Epithelial cell of prostate (primary cell): ENCODE data around the gene NEAT1.

Source experiments
- DNase-seq: peaks from one replicate; pipeline ENCODE4 v3.0.0-alpha.2; 2011; ENCODE audit warnings: low read depth, low spot score
- H3K27ac ChIP-seq: fragments of 450-650 bp; 2 replicates; pipeline ENCODE4 v1.5.1; 2017; ENCODE audit warnings: mild to moderate bottlenecking

Gene NEAT1

GRCh38 chr11:65492637-65493366 lies 70.2 kb downstream of the NEAT1 start:
- DNase-seq = no peak

GRCh38 chr11:65493367-65494176 lies 71.0 kb downstream of the NEAT1 start:
- DNase-seq = peak; percentile 99
- H3K27ac ChIP-seq = peak overlapping the region; percentile 100

More at GRCh38 chr11:65492637-65493366, 70.2 kb downstream of the NEAT1 start:
- peak overlapping the region; percentile 100 for H3K27ac ChIP-seq
